ENCODE results near the gene CYSTM1.
"Not testable (repeated sequence)": the region's sequence is repeated elsewhere in the genome, so short reads cannot be mapped to it uniquely, and the experiment has no call there.

CYSTM1 gene

DNA sequence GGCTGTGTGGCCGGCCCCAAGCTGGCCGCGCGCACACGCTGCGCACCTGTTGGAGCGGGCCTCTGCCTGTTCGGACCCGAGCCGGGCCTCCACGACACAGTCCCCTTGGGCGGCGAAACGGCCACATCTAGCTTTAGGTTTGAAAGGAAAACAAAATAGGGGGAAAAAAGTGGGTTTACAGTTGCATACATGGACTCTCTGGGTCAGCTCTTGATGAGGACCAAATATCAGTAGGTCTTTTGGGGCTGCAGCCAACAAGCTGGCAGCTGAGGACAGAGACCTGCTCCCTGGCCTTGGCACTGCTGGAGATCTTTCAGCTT, 28.5 kb upstream of the CYSTM1 start:
- TF ChIP-seq SPI1 (IDR thresholded peaks at IDR 0.05; ENCODE audit: low read depth, low read length) (no peak), POU2F2 (IDR thresholded peaks at IDR 0.05; ENCODE audit: low read depth, low read length) (no peak), PAX5 (IDR thresholded peaks at IDR 0.05; ENCODE audit: insufficient read depth, low read length, severe bottlenecking) (no peak), POLR2AphosphoS5 (IDR thresholded peaks at IDR 0.05; ENCODE audit: low read depth, low read length) (no peak), POLR2A (IDR thresholded peaks at IDR 0.05; ENCODE audit: low read depth, low read length) (no peak), TAF1 (IDR thresholded peaks at IDR 0.05; ENCODE audit: low read depth, low read length) (no peak)
- no peak for FAIRE-seq

DNA sequence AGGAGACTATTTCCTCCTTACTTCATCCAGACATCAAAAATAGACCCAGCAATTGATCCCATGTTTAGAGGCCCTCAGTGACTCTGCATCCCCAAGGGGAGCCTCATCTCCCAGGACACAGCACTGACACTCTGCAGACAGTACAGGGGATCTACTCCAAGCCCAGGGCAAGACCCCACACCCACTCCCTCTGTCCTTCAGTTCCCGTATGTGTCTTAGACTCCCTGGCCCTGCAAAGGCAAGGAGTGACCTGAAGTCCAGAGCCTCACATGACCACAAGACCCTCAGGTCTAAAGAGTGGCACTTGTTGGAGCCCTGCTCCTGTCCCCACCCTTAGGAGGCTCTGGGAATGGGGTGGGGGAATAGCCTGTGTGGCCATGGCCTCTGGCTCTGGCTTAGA, 27.5 kb upstream of the CYSTM1 start:
- FAIRE-seq (no peak), DNase-seq (ENCODE audit: insufficient read length, low spot score) (no peak)
- TF ChIP-seq POLR2A (IDR thresholded peaks at IDR 0.05; ENCODE audit: low read depth, low read length) (no peak), POU2F2 (IDR thresholded peaks at IDR 0.05; ENCODE audit: low read depth, low read length) (no peak), POLR2AphosphoS5 (IDR thresholded peaks at IDR 0.05; ENCODE audit: low read depth, low read length) (no peak), PAX5 (IDR thresholded peaks at IDR 0.05; ENCODE audit: insufficient read depth, low read length, severe bottlenecking) (no peak), TAF1 (IDR thresholded peaks at IDR 0.05; ENCODE audit: low read depth, low read length) (no peak), SPI1 (IDR thresholded peaks at IDR 0.05; ENCODE audit: low read depth, low read length) (no peak)

More for the DNA sequence above, 28.5 kb upstream of the CYSTM1 start:
- no peak for DNase-seq (ENCODE audit: insufficient read length, low spot score)

DNA sequence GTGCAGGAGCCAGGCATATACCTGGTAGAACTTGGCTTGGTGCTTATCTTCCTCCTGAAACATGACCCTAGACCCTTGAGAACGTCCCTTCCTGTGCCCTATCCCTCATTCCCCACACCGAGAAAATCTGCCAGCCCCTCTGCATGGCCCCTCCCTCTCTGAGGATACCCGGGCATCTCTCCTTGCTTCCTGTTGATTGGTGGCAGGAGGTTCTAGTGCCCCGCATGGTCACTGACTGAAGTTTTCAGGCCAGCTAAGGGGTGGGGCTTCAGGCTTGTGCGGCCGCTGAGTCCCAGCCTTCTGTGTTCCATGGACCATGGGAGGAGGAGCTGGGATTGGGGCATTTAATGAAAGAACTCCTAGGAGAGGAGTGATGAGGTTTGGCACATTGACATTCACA, 26.5 kb upstream of the CYSTM1 start:
- no peak for TF ChIP-seq POLR2AphosphoS5 (IDR thresholded peaks at IDR 0.05; ENCODE audit: low read depth, low read length)
- TF ChIP-seq POLR2A (IDR thresholded peaks at IDR 0.05; ENCODE audit: low read depth, low read length) = no peak
- no peak for TF ChIP-seq PAX5 (IDR thresholded peaks at IDR 0.05; ENCODE audit: insufficient read depth, low read length, severe bottlenecking)
- TF ChIP-seq SPI1 (IDR thresholded peaks at IDR 0.05; ENCODE audit: low read depth, low read length) = no peak
- TF ChIP-seq TAF1 (IDR thresholded peaks at IDR 0.05; ENCODE audit: low read depth, low read length) = no peak
- TF ChIP-seq POU2F2 (IDR thresholded peaks at IDR 0.05; ENCODE audit: low read depth, low read length) = no peak
- DNase-seq (ENCODE audit: insufficient read length, low spot score) (no peak), FAIRE-seq (no peak)

DNA sequence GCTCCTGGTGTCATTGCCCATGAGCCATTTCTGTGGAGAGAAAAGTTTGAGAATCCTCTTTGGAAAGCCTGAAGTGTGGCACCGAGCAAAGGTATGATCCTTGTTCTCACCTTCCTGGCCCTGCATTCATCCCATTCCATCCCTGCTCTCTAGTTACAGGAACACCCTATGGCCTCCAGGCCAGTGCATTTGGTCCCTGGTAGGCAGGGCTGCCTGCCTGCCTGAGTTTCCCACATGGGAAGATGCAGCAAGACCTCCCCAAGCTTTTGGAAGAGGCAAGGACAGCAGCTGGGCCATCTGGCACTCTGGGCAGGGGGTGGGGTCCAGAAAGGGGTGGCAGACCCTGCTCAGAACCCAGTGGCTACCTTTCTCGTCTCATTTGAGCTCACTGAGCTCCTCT, 24.8 kb upstream of the CYSTM1 start:
- no peak for FAIRE-seq
- no peak for TF ChIP-seq PAX5 (IDR thresholded peaks at IDR 0.05; ENCODE audit: insufficient read depth, low read length, severe bottlenecking)
- TF ChIP-seq SPI1 (IDR thresholded peaks at IDR 0.05; ENCODE audit: low read depth, low read length) = no peak
- TF ChIP-seq POU2F2 (IDR thresholded peaks at IDR 0.05; ENCODE audit: low read depth, low read length) = no peak
- no peak for TF ChIP-seq TAF1 (IDR thresholded peaks at IDR 0.05; ENCODE audit: low read depth, low read length)
- no peak for TF ChIP-seq POLR2AphosphoS5 (IDR thresholded peaks at IDR 0.05; ENCODE audit: low read depth, low read length)
- TF ChIP-seq POLR2A (IDR thresholded peaks at IDR 0.05; ENCODE audit: low read depth, low read length) = no peak

DNA sequence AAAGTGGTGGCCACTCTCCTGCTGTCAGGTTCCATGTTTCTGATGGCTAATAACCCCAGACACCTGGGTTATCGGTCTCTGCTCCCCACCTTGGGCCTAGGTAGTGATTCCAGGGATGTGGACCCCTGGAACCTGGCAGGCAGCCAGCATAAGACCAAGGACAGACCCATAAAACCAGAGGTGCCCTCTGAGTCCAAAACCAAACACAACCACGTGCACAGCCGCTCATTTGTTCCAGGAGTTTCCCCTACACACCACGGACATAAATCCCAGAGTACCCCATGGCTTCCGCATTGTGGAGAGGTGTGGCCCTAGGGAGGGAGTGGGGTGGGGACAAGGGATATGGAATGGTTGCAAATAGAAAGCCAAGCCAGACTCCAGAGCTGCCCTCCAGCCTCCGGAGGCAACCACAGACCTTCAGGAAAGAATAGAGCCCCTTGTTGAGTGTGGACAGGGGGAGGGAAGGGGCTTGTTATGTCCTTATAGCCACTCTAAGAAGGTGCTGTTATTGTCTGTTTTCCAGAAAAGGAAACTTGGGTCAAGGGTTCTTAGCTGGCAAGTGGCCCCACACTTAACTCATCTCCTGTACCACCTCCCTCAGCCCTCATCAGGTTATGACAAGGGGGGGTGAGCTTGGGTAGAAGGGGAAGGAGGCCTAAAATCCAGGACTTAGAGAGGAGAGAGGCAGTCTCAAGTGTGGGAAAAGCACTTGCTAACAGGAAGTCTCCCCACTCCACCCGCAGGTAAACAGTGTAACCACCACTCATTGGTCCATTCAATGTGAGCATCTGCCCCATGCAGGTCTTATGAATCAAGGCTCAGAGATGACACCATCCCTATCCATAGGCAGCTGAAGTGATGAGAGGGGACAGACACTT, 23.6 kb upstream of the CYSTM1 start:
- TF ChIP-seq TAF1 (IDR thresholded peaks at IDR 0.05; ENCODE audit: low read depth, low read length) (no peak), POLR2AphosphoS5 (IDR thresholded peaks at IDR 0.05; ENCODE audit: low read depth, low read length) (no peak)
- DNase-seq (ENCODE audit: insufficient read length, low spot score) (no peak), FAIRE-seq (no peak)

More for the DNA sequence above, 24.8 kb upstream of the CYSTM1 start:
- no peak for DNase-seq (ENCODE audit: insufficient read length, low spot score)

DNA sequence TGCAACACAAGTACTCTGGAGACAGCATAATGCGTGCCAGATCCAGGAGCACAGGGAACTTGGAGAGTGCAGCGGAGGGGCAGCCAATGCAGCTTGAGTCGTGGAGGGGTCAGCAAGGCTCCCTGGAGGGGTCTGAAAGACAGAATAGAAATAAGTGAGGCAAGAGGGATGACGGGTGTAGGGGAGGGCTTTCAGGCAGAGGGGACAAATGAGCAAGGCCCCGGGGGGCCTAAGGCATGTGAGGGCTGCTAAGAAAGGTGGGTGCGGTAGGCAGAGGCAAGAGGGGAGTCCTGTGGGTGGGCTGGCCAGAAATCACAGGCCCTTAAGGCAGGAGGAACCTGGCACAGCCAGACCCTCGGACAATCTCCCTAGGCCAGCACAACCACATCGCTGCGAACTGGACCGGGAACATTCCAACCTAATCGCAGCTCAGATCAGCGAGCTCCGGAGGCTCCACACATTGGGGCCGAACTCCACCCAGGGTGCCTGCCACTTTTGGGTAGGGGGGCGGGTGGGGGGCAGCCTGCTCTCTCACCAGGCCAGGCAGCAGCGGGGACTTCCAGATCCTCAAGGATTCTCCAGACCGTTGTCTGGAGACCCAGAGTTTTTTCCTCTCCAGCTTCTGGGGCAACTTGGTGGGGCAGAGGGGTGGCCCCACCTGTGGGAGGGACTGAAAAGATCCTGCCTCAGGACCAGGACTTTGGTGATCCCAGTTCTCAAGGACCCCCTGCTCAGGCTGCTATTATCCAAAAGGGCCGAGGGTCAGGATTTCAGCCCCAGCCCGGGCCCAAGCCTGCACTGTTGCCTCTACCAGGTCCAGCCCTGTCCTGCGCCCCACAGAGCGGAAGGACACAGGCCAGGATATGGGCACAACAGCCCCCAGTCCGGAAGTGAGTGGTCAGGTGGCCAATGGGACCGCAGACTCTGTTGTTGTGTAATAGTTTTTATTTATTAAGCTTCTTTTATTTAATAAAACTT, 22.7 kb upstream of the CYSTM1 start:
- FAIRE-seq = no peak
- DNase-seq (ENCODE audit: insufficient read length, low spot score) = no peak
- TF ChIP-seq TAF1 (IDR thresholded peaks at IDR 0.05; ENCODE audit: low read depth, low read length) (no peak), POLR2AphosphoS5 (IDR thresholded peaks at IDR 0.05; ENCODE audit: low read depth, low read length) (no peak), POU2F2 (IDR thresholded peaks at IDR 0.05; ENCODE audit: low read depth, low read length) (no peak)

DNA sequence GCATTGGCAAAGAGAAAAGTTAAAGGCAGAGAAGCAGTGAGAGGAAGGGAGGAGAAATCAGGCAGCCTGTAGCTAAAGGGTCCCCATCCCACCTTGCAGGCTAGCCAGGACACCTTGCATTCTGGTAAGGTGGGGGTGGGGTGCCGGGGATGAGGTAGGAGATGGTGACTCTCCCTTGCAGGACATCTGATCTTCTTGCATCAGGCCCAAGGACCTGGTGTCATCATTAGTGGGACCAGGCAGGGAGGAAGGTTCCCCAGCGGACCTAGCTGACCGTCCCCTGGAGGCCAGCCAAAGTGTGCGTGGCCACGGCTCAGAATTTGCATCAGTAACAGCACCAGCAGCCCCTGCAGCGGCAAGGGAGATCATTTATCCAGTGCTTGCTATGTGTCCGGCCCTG, 21.7 kb upstream of the CYSTM1 start:
- DNase-seq (ENCODE audit: insufficient read length, low spot score) = no peak
- no peak for FAIRE-seq
- TF ChIP-seq TAF1 (IDR thresholded peaks at IDR 0.05; ENCODE audit: low read depth, low read length) (no peak), PAX5 (IDR thresholded peaks at IDR 0.05; ENCODE audit: insufficient read depth, low read length, severe bottlenecking) (no peak), SPI1 (IDR thresholded peaks at IDR 0.05; ENCODE audit: low read depth, low read length) (no peak), POLR2AphosphoS5 (IDR thresholded peaks at IDR 0.05; ENCODE audit: low read depth, low read length) (no peak), POU2F2 (IDR thresholded peaks at IDR 0.05; ENCODE audit: low read depth, low read length) (no peak), POLR2A (IDR thresholded peaks at IDR 0.05; ENCODE audit: low read depth, low read length) (no peak)

DNA sequence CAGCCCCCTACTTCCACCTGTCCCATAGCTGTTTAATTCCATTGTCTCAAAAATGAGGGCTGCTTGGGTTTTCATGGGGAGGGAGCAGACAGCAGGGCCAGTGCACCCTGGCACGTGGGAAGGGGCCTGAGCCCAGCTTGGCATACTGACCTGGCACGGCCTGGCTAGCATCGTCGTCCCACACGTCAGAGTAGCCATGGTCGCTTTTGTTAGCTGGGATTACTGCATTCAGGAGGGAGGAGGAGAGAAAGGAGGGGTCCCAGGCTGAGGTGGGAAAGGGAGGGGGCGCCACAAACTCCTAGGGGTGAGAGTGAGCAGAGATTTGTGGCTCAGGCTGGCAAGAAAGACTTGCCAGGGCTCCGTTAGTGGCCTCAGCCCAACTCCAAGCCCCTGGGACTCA, 21.1 kb upstream of the CYSTM1 start:
- FAIRE-seq = no peak
- TF ChIP-seq SPI1 (IDR thresholded peaks at IDR 0.05; ENCODE audit: low read depth, low read length) (no peak), TAF1 (IDR thresholded peaks at IDR 0.05; ENCODE audit: low read depth, low read length) (no peak), PAX5 (IDR thresholded peaks at IDR 0.05; ENCODE audit: insufficient read depth, low read length, severe bottlenecking) (no peak), POLR2AphosphoS5 (IDR thresholded peaks at IDR 0.05; ENCODE audit: low read depth, low read length) (no peak), POU2F2 (IDR thresholded peaks at IDR 0.05; ENCODE audit: low read depth, low read length) (no peak), POLR2A (IDR thresholded peaks at IDR 0.05; ENCODE audit: low read depth, low read length) (no peak)

DNA sequence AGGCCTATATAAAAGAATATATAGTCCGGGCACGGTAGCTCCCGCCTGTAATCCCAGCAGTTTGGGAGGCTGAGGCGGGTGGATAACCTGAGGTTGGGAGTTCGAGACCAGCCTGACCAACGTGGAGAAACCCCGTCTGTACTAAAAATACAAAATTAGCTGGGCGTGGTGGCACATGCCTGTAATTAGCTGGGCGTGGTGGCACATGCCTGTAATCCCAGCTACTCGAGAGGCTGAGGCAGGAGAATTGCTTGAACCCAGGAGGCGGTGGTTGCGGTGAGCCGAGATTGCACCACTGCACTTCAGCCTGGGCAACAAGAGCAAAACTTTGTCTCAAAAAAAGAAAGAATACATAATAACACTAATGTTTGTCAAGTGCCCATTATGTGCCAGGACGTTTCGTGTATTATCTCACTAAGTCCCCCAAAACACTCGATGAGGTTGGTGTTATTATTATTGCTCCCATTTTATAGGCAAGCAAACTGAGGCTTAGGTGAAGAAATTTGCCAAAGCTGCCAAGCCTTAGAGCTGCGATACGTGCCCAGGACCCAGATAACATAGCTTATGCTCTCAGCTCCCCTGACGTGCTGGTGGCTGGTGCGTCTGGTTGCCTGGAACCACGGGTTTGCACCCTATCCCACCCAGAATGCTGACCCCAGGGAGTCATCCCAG, 20.1 kb upstream of the CYSTM1 start:
- not testable (repeated sequence) for FAIRE-seq; DNase-seq (ENCODE audit: insufficient read length, low spot score)

More for the DNA sequence above, 21.1 kb upstream of the CYSTM1 start:
- no peak for DNase-seq (ENCODE audit: insufficient read length, low spot score)
